T-cell (primary cell): ENCODE measurements around the gene CRTAC1. TPM values are rescaled to one million over a fixed set of nuclear protein-coding genes. Genes with fewer than 3 reads are reported as not detected.

Experiments used
- ATAC-seq, 4 experiments: fragments of 200-7000 bp in 3 of 4; fragments of 150-1000 bp in 1 of 4; cut with Tn5 transposase; replicated peaks in 1 of 4; 1 replicate in 3 of 4; 2 replicates in 1 of 4; pipeline ENCODE4 v1.10.0; 2021; ENCODE audit warnings: moderate library complexity in 3 of 4, mild to moderate bottlenecking in 2 of 4, moderate number of reproducible peaks in 1 of 4
- CTCF ChIA-PET, 2 donors: fragments of 300-600 bp; sonication (Branson Sonifier 250); formaldehyde crosslinking; loops; one replicate each; lab custom pipeline; 2022; ENCODE audit warnings: antibody characterized with exemption in 2 of 2; lab: Charles Lee
- POLR2A ChIA-PET, 2 donors: fragments of 300-600 bp; sonication (Branson Sonifier 250); formaldehyde crosslinking; loops; one replicate each; lab custom pipeline; 2022; ENCODE audit warnings: antibody characterized with exemption in 2 of 2; lab: Charles Lee
- DNase-seq, 35 experiments: peaks; one replicate each; pipeline versions ENCODE4 v3.0.0 to v3.0.0-alpha.2; 2013 to 2023
- H3K27ac ChIP-seq: one replicate; pipeline ENCODE4 v1.5.1; 2013; ENCODE audit warnings: low read length
- H3K27me3 ChIP-seq, 2 experiments: replicated peaks in 1 of 2; 1 replicate in 1 of 2; 2 replicates in 1 of 2; pipeline versions ENCODE4 v1.6.1 to v1.7.0; 2013; ENCODE audit warnings: low read length in 1 of 2, mixed read lengths in 1 of 2; ENCODE audit not compliant: control insufficient read depth in 2 of 2, insufficient read depth in 2 of 2; ENCODE audit errors: extremely low read depth in 1 of 2
- H3K36me3 ChIP-seq, 2 donors: 1 replicate in 1 of 2; 2 replicates in 1 of 2; pipeline versions ENCODE4 v1.6.1 to v1.7.0; 2013; ENCODE audit warnings: low read length in 1 of 2; ENCODE audit not compliant: control insufficient read depth in 2 of 2, insufficient read depth in 1 of 2; ENCODE audit errors: extremely low read depth in 1 of 2
- H3K4me1 ChIP-seq, 2 experiments: 1 replicate in 1 of 2; 2 replicates in 1 of 2; pipeline versions ENCODE4 v1.6.1 to v1.7.0; 2013; ENCODE audit warnings: low read length in 2 of 2, mixed read lengths in 1 of 2; ENCODE audit not compliant: insufficient read depth in 2 of 2, control insufficient read depth in 1 of 2; ENCODE audit errors: extremely low read depth in 1 of 2
- H3K4me3 ChIP-seq, 2 donors: 1 replicate in 1 of 2; 2 replicates in 1 of 2; pipeline versions ENCODE4 v1.5.1 to v1.7.0; 2013; ENCODE audit warnings: mild to moderate bottlenecking in 2 of 2, low read length in 1 of 2, moderate library complexity in 1 of 2; ENCODE audit not compliant: control insufficient read depth in 1 of 2; ENCODE audit errors: extremely low read depth in 1 of 2
- H3K9me3 ChIP-seq: 2 replicates; pipeline ENCODE4 v1.7.0; 2013
- H3K27ac Mint-ChIP-seq, 2 donors: one replicate each; pipeline ENCODE4 v1.8.0; 2020 to 2021; ENCODE audit warnings: mild to moderate bottlenecking in 2 of 2, mixed read lengths in 2 of 2
- H3K27me3 Mint-ChIP-seq, 2 donors: one replicate each; pipeline ENCODE4 v1.8.0; 2021 to 2022; ENCODE audit warnings: mixed read lengths in 2 of 2
- H3K36me3 Mint-ChIP-seq: one replicate; pipeline ENCODE4 v1.8.0; 2021; ENCODE audit warnings: mixed read lengths
- H3K4me1 Mint-ChIP-seq, 3 donors: one replicate each; pipeline ENCODE4 v1.8.0; 2020 to 2022; ENCODE audit warnings: mixed read lengths in 3 of 3, mild to moderate bottlenecking in 1 of 3
- H3K4me3 Mint-ChIP-seq, 3 donors: one replicate each; pipeline ENCODE4 v1.8.0; 2020 to 2022; ENCODE audit warnings: mild to moderate bottlenecking in 3 of 3, mixed read lengths in 3 of 3, moderate library complexity in 3 of 3
- H3K9me3 Mint-ChIP-seq, 3 donors: one replicate each; pipeline ENCODE4 v1.8.0; 2020 to 2022; ENCODE audit warnings: mixed read lengths in 3 of 3
- WGBS: methylation state at CpG from one replicate; pipeline ENCODE4 v1.1.5; 2013; ENCODE audit warnings: missing lambda C conversion rate; ENCODE audit not compliant: insufficient coverage; 5-methylcytosine and 5-hydroxymethylcytosine counted together
- total RNA-seq, 35 experiments: library from RNA in 6 of 35; stranded (reverse) in 6 of 35; fragments of 120-200 nt in 1 of 35; gene quantifications; one replicate each; pipeline versions ENCODE4 v1.2.1 to v1.2.4 and lab custom pipeline; 2013 to 2026

CRTAC1 gene
- total RNA-seq, 5 donors from 2014 or later (not counting 1 experiment from before 2014, with no cell fraction given) = 0.20 to 0.22 TPM; not detected in 3

GRCh38 chr10:97999923-98000248 lies 30.5 kb downstream of the CRTAC1 start:
- no peak overlapping the region for H3K27ac ChIP-seq
- H3K4me3 ChIP-seq = no peak overlapping the region
- Mint-ChIP-seq H3K36me3 (no peaks in the 10 kb centered on the region), H3K9me3 (peaks cover 4 to 6% (median 5%) of the 10 kb centered on the region in 3 donors), H3K27me3 (peaks cover 0 to 8% of the 10 kb centered on the region in 2 donors), H3K4me3 (no peak overlapping the region), H3K27ac (no peak overlapping the region), H3K4me1 (no peaks in the 10 kb centered on the region)
- POLR2A ChIA-PET = no interaction called here
- H3K36me3 ChIP-seq = no peaks in the 10 kb centered on the region
- CTCF ChIA-PET = no interaction called here
- ATAC-seq (no peak), DNase-seq (no peak)
- 50% methylated on average over 1 of the region's 2 CpGs for WGBS
- H3K9me3 ChIP-seq = no peaks in the 10 kb centered on the region
- H3K4me1 ChIP-seq = no peaks in the 10 kb centered on the region
- H3K27me3 ChIP-seq = peaks cover 0 to 11% of the 10 kb centered on the region in 2 experiments

GRCh38 chr10:97999066-97999922 lies 31.1 kb downstream of the CRTAC1 start:
- POLR2A ChIA-PET = no interaction called here
- H3K36me3 Mint-ChIP-seq = no peaks in the 10 kb centered on the region
- Histone ChIP-seq H3K9me3 (no peaks in the 10 kb centered on the region), H3K27me3 (peaks cover 0 to 11% of the 10 kb centered on the region in 2 experiments), H3K27ac (no peak overlapping the region), H3K4me3 (no peak overlapping the region), H3K36me3 (no peaks in the 10 kb centered on the region), H3K4me1 (no peaks in the 10 kb centered on the region)
- H3K9me3 Mint-ChIP-seq = peaks cover 4 to 6% (median 5%) of the 10 kb centered on the region in 3 donors
- no peak for ATAC-seq
- no peak overlapping the region for H3K4me3 Mint-ChIP-seq
- DNase-seq = no peak
- 74% methylated on average over 10 of the region's 10 CpGs for WGBS
- H3K4me1 Mint-ChIP-seq = no peaks in the 10 kb centered on the region
- H3K27me3 Mint-ChIP-seq = peaks cover 6 to 11% of the 10 kb centered on the region in 2 donors
- no peak overlapping the region for H3K27ac Mint-ChIP-seq
- CTCF ChIA-PET = no interaction called here

- Mint-ChIP-seq H3K27me3 (peaks cover 24 to 43% of the 10 kb centered on the region in 2 donors), H3K4me1 (no peaks in the 10 kb centered on the region), H3K36me3 (no peaks in the 10 kb centered on the region), H3K27ac (no peak overlapping the region), H3K9me3 (no peaks in the 10 kb centered on the region), H3K4me3 (no peak overlapping the region)
- Histone ChIP-seq H3K4me1 (no peaks in the 10 kb centered on the region), H3K4me3 (no peak overlapping the region), H3K27ac (no peak overlapping the region), H3K27me3 (peaks cover 0 to 5% of the 10 kb centered on the region in 2 experiments), H3K9me3 (no peaks in the 10 kb centered on the region), H3K36me3 (no peaks in the 10 kb centered on the region)
- WGBS = no CpG with 5 or more reads among the region's 2 CpGs
- no peak for DNase-seq
- no peak for ATAC-seq
- ChIA-PET CTCF (no interaction called here), POLR2A (interaction anchor here in 1 of 2 donors (0.6 kb wide), 1 partner anchor 1504 kb away, joined by 3 read pairs; no protein-coding TSS in a partner anchor)
These were observed 38.5 kb downstream of the CRTAC1 start for GRCh38 chr10:97991871-97992270.

- peaks cover 58 to 62% of the 10 kb centered on the region in 2 donors for H3K27me3 Mint-ChIP-seq
- ChIA-PET CTCF (interaction anchor here in 1 of 2 donors (0.6 kb wide), 1 partner anchor 248 kb away, joined by 3 read pairs; no protein-coding TSS in a partner anchor), POLR2A (no interaction called here)
- no peak overlapping the region for H3K4me3 ChIP-seq
- no peaks in the 10 kb centered on the region for H3K36me3 ChIP-seq
- no peak overlapping the region for H3K27ac ChIP-seq
- H3K36me3 Mint-ChIP-seq = no peaks in the 10 kb centered on the region
- H3K9me3 ChIP-seq = no peaks in the 10 kb centered on the region
- no peak overlapping the region for H3K4me3 Mint-ChIP-seq
- ATAC-seq (no peak), DNase-seq (no peak)
- H3K4me1 ChIP-seq = no peaks in the 10 kb centered on the region
- no peak overlapping the region for H3K27ac Mint-ChIP-seq
- no peaks in the 10 kb centered on the region for H3K9me3 Mint-ChIP-seq
- H3K27me3 ChIP-seq = peaks cover 0 to 23% of the 10 kb centered on the region in 2 experiments
- H3K4me1 Mint-ChIP-seq = no peaks in the 10 kb centered on the region
These were observed 48.6 kb downstream of the CRTAC1 start for GRCh38 chr10:97981816-97982215.

GRCh38 chr10:97977673-97978072 lies 52.7 kb downstream of the CRTAC1 start:
- Mint-ChIP-seq H3K4me1 (no peaks in the 10 kb centered on the region), H3K27ac (no peak overlapping the region), H3K9me3 (no peaks in the 10 kb centered on the region), H3K27me3 (peaks cover 68 to 74% of the 10 kb centered on the region in 2 donors), H3K4me3 (no peak overlapping the region), H3K36me3 (no peaks in the 10 kb centered on the region)
- WGBS = no CpG with 5 or more reads among the region's 3 CpGs
- Histone ChIP-seq H3K36me3 (no peaks in the 10 kb centered on the region), H3K4me1 (no peaks in the 10 kb centered on the region), H3K4me3 (no peak overlapping the region), H3K27me3 (peaks cover 0 to 45% of the 10 kb centered on the region in 2 experiments), H3K9me3 (no peaks in the 10 kb centered on the region), H3K27ac (no peak overlapping the region)
- ATAC-seq (no peak), DNase-seq (no peak)
- POLR2A ChIA-PET = no interaction called here
- CTCF ChIA-PET = no interaction called here

GRCh38 chr10:97975598-97975997 lies 54.8 kb downstream of the CRTAC1 start:
- no peak for ATAC-seq
- WGBS = 89% methylated on average over 8 of the region's 12 CpGs
- Mint-ChIP-seq H3K27me3 (peaks cover 64 to 72% of the 10 kb centered on the region in 2 donors), H3K4me3 (no peak overlapping the region), H3K36me3 (no peaks in the 10 kb centered on the region), H3K27ac (no peak overlapping the region), H3K4me1 (no peaks in the 10 kb centered on the region), H3K9me3 (no peaks in the 10 kb centered on the region)
- ChIA-PET POLR2A (no interaction called here), CTCF (no interaction called here)
- Histone ChIP-seq H3K36me3 (no peaks in the 10 kb centered on the region), H3K9me3 (no peaks in the 10 kb centered on the region), H3K27me3 (peaks cover 0 to 52% of the 10 kb centered on the region in 2 experiments), H3K4me1 (no peaks in the 10 kb centered on the region), H3K27ac (no peak overlapping the region), H3K4me3 (no peak overlapping the region)
- DNase-seq = no peak
